ENCODE results near the gene TLK1.

The TLK1 gene

DNA sequence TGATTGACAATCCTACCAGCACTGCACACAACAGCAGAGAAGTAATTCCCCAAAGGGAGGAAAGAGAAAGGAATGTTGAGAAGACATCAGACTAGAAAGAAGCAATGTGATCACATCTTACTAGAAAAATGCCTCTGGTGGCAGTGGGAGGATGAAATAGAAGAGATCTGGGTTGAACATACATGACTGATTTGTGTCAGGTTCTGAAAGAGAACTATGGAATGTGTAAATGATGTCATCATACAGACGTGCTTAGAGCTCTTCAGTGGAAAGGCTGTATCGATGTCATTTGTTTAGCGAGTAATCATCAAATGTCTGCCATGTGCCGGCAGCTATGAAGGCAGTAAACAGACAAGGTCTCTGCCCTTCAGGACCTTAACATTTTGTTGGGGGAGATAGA lies 206.8 kb downstream of the TLK1 start:
- no peak for DNase-seq

DNA sequence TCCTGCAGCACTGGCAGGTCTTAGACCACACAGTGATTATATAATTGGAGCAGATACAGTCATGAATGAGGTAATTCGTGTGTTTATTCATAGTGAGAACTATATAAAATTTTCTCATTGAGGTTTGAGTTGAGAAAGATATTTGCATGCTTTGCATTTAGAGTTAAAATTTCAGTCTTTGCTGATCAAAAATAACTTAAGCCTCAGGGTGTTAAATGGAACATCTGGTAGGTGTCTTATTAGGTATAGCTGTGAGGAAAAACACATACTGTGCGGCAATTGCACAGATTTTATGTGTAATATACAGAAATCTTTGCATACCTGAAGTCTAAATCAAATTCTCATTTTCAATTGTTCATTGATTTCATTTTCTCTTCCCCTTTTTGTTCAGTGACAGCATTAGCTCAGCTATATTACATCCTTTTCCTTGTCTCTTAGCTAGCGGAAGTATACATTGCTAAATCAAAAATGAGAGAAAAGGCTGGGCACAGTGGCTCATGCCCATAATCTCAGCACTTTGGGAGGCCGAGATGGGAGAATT lies 210.4 kb downstream of the TLK1 start:
- DNase-seq: no peak

DNA sequence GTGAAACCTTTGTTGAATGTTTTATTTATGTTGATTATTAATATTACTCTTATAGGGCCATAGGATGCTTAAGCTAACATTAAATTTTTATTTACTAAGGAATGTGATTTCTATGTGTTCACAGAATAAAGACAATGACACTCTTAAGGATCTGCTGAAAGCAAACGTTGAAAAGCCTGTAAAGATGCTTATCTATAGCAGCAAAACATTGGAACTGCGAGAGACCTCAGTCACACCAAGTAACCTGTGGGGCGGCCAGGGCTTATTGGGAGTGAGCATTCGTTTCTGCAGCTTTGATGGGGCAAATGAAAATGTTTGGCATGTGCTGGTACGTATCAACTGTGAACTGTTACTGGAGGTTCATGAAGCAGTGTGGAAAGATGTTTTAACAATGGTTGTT lies 211.3 kb downstream of the TLK1 start:
- no peak for DNase-seq

DNA sequence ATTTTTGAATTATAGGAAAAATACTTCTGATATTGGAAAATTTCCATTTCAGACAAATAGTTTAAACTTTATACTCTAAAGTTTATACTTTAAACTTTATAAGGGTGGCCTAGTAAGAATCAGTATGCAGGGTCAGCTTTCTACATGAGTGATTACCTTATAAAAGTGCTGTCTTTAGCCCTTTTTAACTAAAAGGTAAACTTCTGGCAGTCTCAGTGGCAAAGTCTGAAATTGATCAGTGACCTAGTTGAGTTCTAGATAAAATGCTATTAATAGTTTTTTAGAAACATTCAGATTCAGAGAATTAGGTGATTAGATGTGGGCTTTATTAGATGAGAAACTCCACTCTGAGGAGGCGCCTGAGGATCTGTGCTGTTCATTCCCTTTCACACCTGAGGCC lies 216.1 kb downstream of the TLK1 start:
- no peak for DNase-seq

DNA sequence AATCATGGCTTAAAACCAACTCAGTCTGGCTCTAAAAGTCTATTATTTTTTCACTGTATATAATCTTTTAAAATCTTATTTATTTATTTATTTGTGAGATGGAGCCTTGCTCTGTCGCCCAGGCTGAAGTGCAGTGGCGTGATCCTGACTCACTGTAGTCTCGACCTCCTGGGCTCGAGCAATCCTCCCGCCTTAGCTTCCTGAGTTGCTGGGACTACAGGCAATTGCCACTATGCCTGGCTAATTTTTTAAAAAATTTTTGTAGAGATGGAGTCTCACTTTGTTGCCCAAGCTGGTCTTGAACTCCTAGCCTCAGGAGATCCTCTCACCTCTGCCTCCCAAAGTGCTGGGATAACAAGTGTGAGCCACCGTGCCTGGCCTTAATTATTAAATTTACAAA lies 217.1 kb downstream of the TLK1 start:
- DNase-seq: no peak

DNA sequence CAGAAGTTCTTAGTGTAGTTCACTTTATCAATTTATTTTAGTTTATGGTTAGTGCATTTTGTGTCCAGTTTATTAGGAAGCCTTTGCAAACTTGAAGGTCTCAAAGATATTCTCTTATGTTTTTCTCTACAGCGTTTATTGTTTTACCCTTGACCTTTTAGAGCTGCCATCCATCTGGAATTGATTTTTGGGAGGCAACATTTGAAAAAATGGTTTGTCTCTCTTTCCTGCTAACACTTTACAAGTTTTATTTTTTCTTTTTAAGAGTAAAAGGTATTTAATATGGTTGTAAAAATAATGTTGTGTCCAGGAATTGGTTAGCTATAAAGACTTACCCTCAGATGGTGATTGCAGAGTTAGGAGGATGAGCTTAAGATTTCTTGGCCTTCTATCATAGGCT lies 217.7 kb downstream of the TLK1 start:
- DNase-seq: no peak

DNA sequence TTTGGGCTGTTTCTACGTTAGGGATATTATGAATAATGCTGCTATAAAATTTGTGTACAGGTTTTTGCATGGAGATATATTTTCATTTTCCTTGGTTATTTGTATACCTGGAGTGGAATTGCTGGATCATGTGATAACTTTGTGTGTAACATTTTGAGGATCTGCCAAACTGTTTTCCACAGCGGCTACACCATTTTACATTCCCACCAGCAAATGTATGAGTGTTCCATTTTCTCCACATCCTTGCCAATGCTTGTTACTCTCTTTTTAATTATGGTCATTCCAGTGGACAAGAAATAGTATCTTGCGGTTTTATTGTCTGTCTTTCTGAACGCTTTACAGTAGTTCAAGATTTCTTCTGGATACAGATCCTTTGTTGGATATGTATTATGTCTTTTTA lies 218.1 kb downstream of the TLK1 start:
- DNase-seq: no peak
